ENCODE results near the gene OR10V1. TPM values are rescaled to one million over a fixed set of nuclear protein-coding genes. Genes with fewer than 3 reads are reported as not detected.
A peak's percentile ranks its signal among the peaks of the same experiment; 100 is the strongest.

Gene OR10V1
- total and polyA plus RNA-seq, 9 of the 15 experiments (the other 6 are each of a cell fraction or from before 2014, with no cell fraction given) = not detected

- 0 out of 2 replicates have a peak, but pooled peaks have one; percentile 62 for TF ChIP-seq ZBTB17 (CRISPR knock-in tag; IDR thresholded peaks at IDR 0.05)
- TF ChIP-seq ZNF134 (CRISPR knock-in tag; conservative IDR thresholded peaks at IDR 0.05) = 0 out of 2 replicates have a peak, but pooled peaks have one; percentile 12
- peak; percentile 33; the same call in 1 of the 2 replicates for TF ChIP-seq KLF16 (IDR thresholded peaks at IDR 0.05)
- 0 out of 2 replicates have a peak, but pooled peaks have one; percentile 71 for TF ChIP-seq TCF15 (CRISPR knock-in tag; IDR thresholded peaks at IDR 0.05)
- TF ChIP-seq YY1 (IDR thresholded peaks at IDR 0.05; ENCODE audit: borderline replicate concordance in 1 of 3, control insufficient read depth in 1 of 3, extremely low read depth in 1 of 3, insufficient read depth in 3 of 3, insufficient read length in 1 of 3, insufficient replicate concordance in 2 of 3, low read depth in 1 of 3, low read length in 2 of 3) = peak in 2 of 3 experiments; percentile 13 to 35
- TF ChIP-seq SOX6 (IDR thresholded peaks at IDR 0.05) = peak; percentile 64; the same call in 1 of the 2 replicates
- TF ChIP-seq STAG1 (CRISPR knock-in tag; IDR thresholded peaks at IDR 0.05; ENCODE audit: borderline replicate concordance) = peak; percentile 60; the same call in 1 of the 2 replicates
- peak; percentile 100 for TF ChIP-seq CC2D1A (IDR thresholded peaks at IDR 0.05)
- 0 out of 2 replicates have a peak, but pooled peaks have one; percentile 44 for TF ChIP-seq ZNF696 (CRISPR knock-in tag; conservative IDR thresholded peaks at IDR 0.05)
- TF ChIP-seq NCOR1 (IDR thresholded peaks at IDR 0.05) = peak; percentile 17; the same call in 1 of the 2 replicates
- TF ChIP-seq ELF1 (tag; IDR thresholded peaks at IDR 0.05) = peak; percentile 30; the same call in 1 of the 2 replicates
- TF ChIP-seq, protein P1, sequence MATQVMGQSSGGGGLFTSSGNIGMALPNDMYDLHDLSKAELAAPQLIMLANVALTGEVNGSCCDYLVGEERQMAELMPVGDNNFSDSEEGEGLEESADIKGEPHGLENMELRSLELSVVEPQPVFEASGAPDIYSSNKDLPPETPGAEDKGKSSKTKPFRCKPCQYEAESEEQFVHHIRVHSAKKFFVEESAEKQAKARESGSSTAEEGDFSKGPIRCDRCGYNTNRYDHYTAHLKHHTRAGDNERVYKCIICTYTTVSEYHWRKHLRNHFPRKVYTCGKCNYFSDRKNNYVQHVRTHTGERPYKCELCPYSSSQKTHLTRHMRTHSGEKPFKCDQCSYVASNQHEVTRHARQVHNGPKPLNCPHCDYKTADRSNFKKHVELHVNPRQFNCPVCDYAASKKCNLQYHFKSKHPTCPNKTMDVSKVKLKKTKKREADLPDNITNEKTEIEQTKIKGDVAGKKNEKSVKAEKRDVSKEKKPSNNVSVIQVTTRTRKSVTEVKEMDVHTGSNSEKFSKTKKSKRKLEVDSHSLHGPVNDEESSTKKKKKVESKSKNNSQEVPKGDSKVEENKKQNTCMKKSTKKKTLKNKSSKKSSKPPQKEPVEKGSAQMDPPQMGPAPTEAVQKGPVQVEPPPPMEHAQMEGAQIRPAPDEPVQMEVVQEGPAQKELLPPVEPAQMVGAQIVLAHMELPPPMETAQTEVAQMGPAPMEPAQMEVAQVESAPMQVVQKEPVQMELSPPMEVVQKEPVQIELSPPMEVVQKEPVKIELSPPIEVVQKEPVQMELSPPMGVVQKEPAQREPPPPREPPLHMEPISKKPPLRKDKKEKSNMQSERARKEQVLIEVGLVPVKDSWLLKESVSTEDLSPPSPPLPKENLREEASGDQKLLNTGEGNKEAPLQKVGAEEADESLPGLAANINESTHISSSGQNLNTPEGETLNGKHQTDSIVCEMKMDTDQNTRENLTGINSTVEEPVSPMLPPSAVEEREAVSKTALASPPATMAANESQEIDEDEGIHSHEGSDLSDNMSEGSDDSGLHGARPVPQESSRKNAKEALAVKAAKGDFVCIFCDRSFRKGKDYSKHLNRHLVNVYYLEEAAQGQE (IDR thresholded peaks at IDR 0.05; ENCODE audit: borderline replicate concordance) = peak; percentile 86
- TF ChIP-seq, protein P1 (CRISPR knock-in tag; IDR thresholded peaks at IDR 0.05; ENCODE audit: low read depth) = 0 out of 2 replicates have a peak, but pooled peaks have one; percentile 24
These were observed 40.2 kb upstream of the OR10V1 start (continued) for GRCh38 chr11:59753650-59754493.
